T-cell (primary cell): Measurements from ENCODE around the gene SLC9A5. TPM values are rescaled to one million over a fixed set of nuclear protein-coding genes. Genes with fewer than 3 reads are reported as not detected.

Source experiments
- ATAC-seq, 4 experiments: fragments of 200-7000 bp in 3 of 4; fragments of 150-1000 bp in 1 of 4; cut with Tn5 transposase; replicated peaks in 1 of 4; 1 replicate in 3 of 4; 2 replicates in 1 of 4; pipeline ENCODE4 v1.10.0; 2021; ENCODE audit warnings: moderate library complexity in 3 of 4, mild to moderate bottlenecking in 2 of 4, moderate number of reproducible peaks in 1 of 4
- CTCF ChIA-PET, 2 donors: fragments of 300-600 bp; sonication (Branson Sonifier 250); formaldehyde crosslinking; loops; one replicate each; lab custom pipeline; 2022; ENCODE audit warnings: antibody characterized with exemption in 2 of 2; lab: Charles Lee
- POLR2A ChIA-PET, 2 donors: fragments of 300-600 bp; sonication (Branson Sonifier 250); formaldehyde crosslinking; loops; one replicate each; lab custom pipeline; 2022; ENCODE audit warnings: antibody characterized with exemption in 2 of 2; lab: Charles Lee
- DNase-seq, 35 experiments: peaks; one replicate each; pipeline versions ENCODE4 v3.0.0 to v3.0.0-alpha.2; 2013 to 2023
- H3K27ac ChIP-seq: one replicate; pipeline ENCODE4 v1.5.1; 2013; ENCODE audit warnings: low read length
- H3K27me3 ChIP-seq, 2 experiments: replicated peaks in 1 of 2; 1 replicate in 1 of 2; 2 replicates in 1 of 2; pipeline versions ENCODE4 v1.6.1 to v1.7.0; 2013; ENCODE audit warnings: low read length in 1 of 2, mixed read lengths in 1 of 2; ENCODE audit not compliant: control insufficient read depth in 2 of 2, insufficient read depth in 2 of 2; ENCODE audit errors: extremely low read depth in 1 of 2
- H3K36me3 ChIP-seq, 2 donors: 1 replicate in 1 of 2; 2 replicates in 1 of 2; pipeline versions ENCODE4 v1.6.1 to v1.7.0; 2013; ENCODE audit warnings: low read length in 1 of 2; ENCODE audit not compliant: control insufficient read depth in 2 of 2, insufficient read depth in 1 of 2; ENCODE audit errors: extremely low read depth in 1 of 2
- H3K4me1 ChIP-seq, 2 experiments: 1 replicate in 1 of 2; 2 replicates in 1 of 2; pipeline versions ENCODE4 v1.6.1 to v1.7.0; 2013; ENCODE audit warnings: low read length in 2 of 2, mixed read lengths in 1 of 2; ENCODE audit not compliant: insufficient read depth in 2 of 2, control insufficient read depth in 1 of 2; ENCODE audit errors: extremely low read depth in 1 of 2
- H3K4me3 ChIP-seq, 2 donors: 1 replicate in 1 of 2; 2 replicates in 1 of 2; pipeline versions ENCODE4 v1.5.1 to v1.7.0; 2013; ENCODE audit warnings: mild to moderate bottlenecking in 2 of 2, low read length in 1 of 2, moderate library complexity in 1 of 2; ENCODE audit not compliant: control insufficient read depth in 1 of 2; ENCODE audit errors: extremely low read depth in 1 of 2
- H3K9me3 ChIP-seq: 2 replicates; pipeline ENCODE4 v1.7.0; 2013
- H3K27ac Mint-ChIP-seq, 2 donors: one replicate each; pipeline ENCODE4 v1.8.0; 2020 to 2021; ENCODE audit warnings: mild to moderate bottlenecking in 2 of 2, mixed read lengths in 2 of 2
- H3K27me3 Mint-ChIP-seq, 2 donors: one replicate each; pipeline ENCODE4 v1.8.0; 2021 to 2022; ENCODE audit warnings: mixed read lengths in 2 of 2
- H3K36me3 Mint-ChIP-seq: one replicate; pipeline ENCODE4 v1.8.0; 2021; ENCODE audit warnings: mixed read lengths
- H3K4me1 Mint-ChIP-seq, 3 donors: one replicate each; pipeline ENCODE4 v1.8.0; 2020 to 2022; ENCODE audit warnings: mixed read lengths in 3 of 3, mild to moderate bottlenecking in 1 of 3
- H3K4me3 Mint-ChIP-seq, 3 donors: one replicate each; pipeline ENCODE4 v1.8.0; 2020 to 2022; ENCODE audit warnings: mild to moderate bottlenecking in 3 of 3, mixed read lengths in 3 of 3, moderate library complexity in 3 of 3
- H3K9me3 Mint-ChIP-seq, 3 donors: one replicate each; pipeline ENCODE4 v1.8.0; 2020 to 2022; ENCODE audit warnings: mixed read lengths in 3 of 3
- whole genome bisulfite sequencing: methylation state at CpG from one replicate; pipeline ENCODE4 v1.1.5; 2013; ENCODE audit warnings: missing lambda C conversion rate; ENCODE audit not compliant: insufficient coverage; 5-methylcytosine and 5-hydroxymethylcytosine counted together
- total RNA-seq, 35 experiments: library from RNA in 6 of 35; stranded (reverse) in 6 of 35; fragments of 120-200 nt in 1 of 35; gene quantifications; one replicate each; pipeline versions ENCODE4 v1.2.1 to v1.2.4 and lab custom pipeline; 2013 to 2026

SLC9A5 gene
- 1 to 10 TPM; 1.4 to 2.3 (median 2.2) TPM for total RNA-seq
- total RNA-seq (2013): 0.57 TPM
- 1.8 to 6.7 (median 2.8) reads per million in 29 experiments for total RNA-seq (lab: John Stamatoyannopoulos, UW)

DNA sequence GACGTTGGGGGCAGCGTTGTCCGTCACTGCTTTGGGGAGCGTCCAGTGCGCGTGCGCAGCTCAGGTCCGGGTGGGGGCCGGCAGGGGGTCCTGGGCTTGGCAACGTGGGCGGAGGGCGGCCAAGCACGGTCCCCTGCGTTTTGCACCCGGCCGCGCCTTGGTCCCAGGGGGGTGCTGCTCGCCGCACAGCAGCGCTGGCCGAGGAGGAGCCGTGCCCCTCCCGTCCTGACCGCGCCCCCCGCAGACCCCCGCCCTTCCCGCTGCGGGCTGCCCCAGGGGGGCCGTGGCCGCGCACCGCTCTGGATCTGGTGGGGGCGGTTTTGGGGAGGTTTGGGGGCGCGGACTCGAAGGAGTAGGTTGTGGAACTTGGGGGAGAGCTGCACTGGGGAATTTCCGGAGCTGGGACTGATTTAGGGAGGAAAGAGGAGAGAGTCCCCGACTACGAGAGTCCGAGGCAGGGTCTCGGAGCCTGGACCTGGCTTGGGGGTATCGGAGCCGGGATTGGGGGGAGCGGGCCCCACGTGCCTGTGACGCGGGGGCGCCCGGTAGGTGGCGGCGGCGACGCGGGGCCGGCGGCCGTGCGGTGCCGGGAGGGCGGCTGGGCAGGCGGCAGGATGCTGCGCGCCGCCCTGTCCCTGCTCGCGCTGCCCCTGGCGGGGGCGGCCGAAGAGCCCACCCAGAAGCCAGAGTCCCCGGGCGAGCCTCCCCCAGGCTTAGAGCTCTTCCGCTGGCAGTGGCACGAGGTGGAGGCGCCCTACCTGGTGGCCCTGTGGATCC lies at the start of gene SLC9A5:
Gene SLC9A5, plus strand, starts transcription at position 579 of the 777 bp plus-strand sequence. Its CDS starts 36 bp downstream, at position 615.
- H3K4me3 Mint-ChIP-seq: peak within 1 kb of the TSS; percentile 83 to 93 (median 88)
- Histone ChIP-seq H3K4me1 (peaks cover 24 to 61% of the 10 kb centered on the region in 2 experiments), H3K27ac (no peak within 1 kb of the TSS), H3K27me3 (peaks cover 10 to 23% of the 10 kb centered on the region in 2 experiments), H3K4me3 (peak within 1 kb of the TSS; percentile 75 to 76), H3K36me3 (no peaks in the 10 kb centered on the region), H3K9me3 (no peaks in the 10 kb centered on the region)
- WGBS: under 1% methylated on average over 72 of the region's 75 CpGs
- ATAC-seq: no peak
- ChIA-PET CTCF (interaction anchor here in 1 of 2 donors (2.5 kb wide), 1 partner anchor 22 kb away, joined by 12 read pairs; the partner anchor contains the start of gene TMEM208), POLR2A (no interaction called here)
- no peaks in the 10 kb centered on the region for H3K9me3 Mint-ChIP-seq
- H3K4me1 Mint-ChIP-seq: peaks cover 40 to 45% (median 41%) of the 10 kb centered on the region in 3 donors
- H3K27ac Mint-ChIP-seq: peak within 1 kb of the TSS; percentile 81
- peaks cover 0 to 9% of the 10 kb centered on the region in 2 donors for H3K27me3 Mint-ChIP-seq
- no peaks in the 10 kb centered on the region for H3K36me3 Mint-ChIP-seq
- DNase-seq: peak in 5 of 35 experiments; percentile 9 to 54 (median 19)

- no peaks in the 10 kb centered on the region for H3K9me3 Mint-ChIP-seq
- ChIA-PET POLR2A (no interaction called here), CTCF (no interaction called here)
- peaks cover 20% of the 10 kb centered on the region for H3K36me3 Mint-ChIP-seq
- ATAC-seq (peak in 1 of 4 experiments; percentile 33), DNase-seq (no peak)
- peaks cover 17 to 29% (median 17%) of the 10 kb centered on the region in 3 donors for H3K4me1 Mint-ChIP-seq
- peaks cover 31 to 75% of the 10 kb centered on the region in 2 donors for H3K36me3 ChIP-seq
- H3K27me3 ChIP-seq: no peaks in the 10 kb centered on the region
- H3K27me3 Mint-ChIP-seq: no peaks in the 10 kb centered on the region
- WGBS: 97% methylated on average over 33 of the region's 61 CpGs
- peak within 1 kb of the TSS in 1 of 2 donors; percentile 31 for H3K27ac Mint-ChIP-seq
- H3K4me3 Mint-ChIP-seq: no peak within 1 kb of the TSS
- H3K4me3 ChIP-seq: no peak within 1 kb of the TSS
- H3K4me1 ChIP-seq: peaks cover 0 to 27% of the 10 kb centered on the region in 2 experiments
- H3K9me3 ChIP-seq: no peaks in the 10 kb centered on the region
- H3K27ac ChIP-seq: no peak within 1 kb of the TSS
Measured at GRCh38 chr16:67199011-67199807, 49.6 kb upstream of the SLC9A5 start, which contains the start of gene ELMO3. Gene ELMO3, plus strand, starts transcription at chr16:67199131. Its CDS starts 196 bp downstream, at chr16:67199327.

GRCh38 chr16:67199808-67200198 lies 49.0 kb upstream of the SLC9A5 start:
- POLR2A ChIA-PET: no interaction called here
- H3K27me3 ChIP-seq: no peaks in the 10 kb centered on the region
- peaks cover 30 to 69% of the 10 kb centered on the region in 2 donors for H3K36me3 ChIP-seq
- DNase-seq: no peak
- no peak overlapping the region for H3K4me3 Mint-ChIP-seq
- no peak overlapping the region for H3K27ac ChIP-seq
- peaks cover 0 to 21% of the 10 kb centered on the region in 2 experiments for H3K4me1 ChIP-seq
- no peaks in the 10 kb centered on the region for H3K9me3 ChIP-seq
- H3K36me3 Mint-ChIP-seq: peaks cover 20% of the 10 kb centered on the region
- ATAC-seq: no peak
- H3K4me3 ChIP-seq: no peak overlapping the region
- whole genome bisulfite sequencing: 92% methylated on average over 20 of the region's 22 CpGs
- no peak overlapping the region for H3K27ac Mint-ChIP-seq
- no peaks in the 10 kb centered on the region for H3K9me3 Mint-ChIP-seq
- H3K27me3 Mint-ChIP-seq: no peaks in the 10 kb centered on the region
- H3K4me1 Mint-ChIP-seq: peaks cover 14 to 24% (median 16%) of the 10 kb centered on the region in 3 donors
- CTCF ChIA-PET: no interaction called here

GRCh38 chr16:67200491-67200890 lies 48.3 kb upstream of the SLC9A5 start:
- 94% methylated on average over 8 of the region's 8 CpGs for WGBS
- CTCF ChIA-PET: no interaction called here
- POLR2A ChIA-PET: no interaction called here

GRCh38 chr16:67201411-67202345 lies 47.1 kb upstream of the SLC9A5 start:
- Histone ChIP-seq H3K36me3 (peaks cover 30 to 50% of the 10 kb centered on the region in 2 donors), H3K27ac (no peak overlapping the region), H3K4me3 (no peak overlapping the region), H3K4me1 (peaks cover 0 to 8% of the 10 kb centered on the region in 2 experiments), H3K27me3 (no peaks in the 10 kb centered on the region), H3K9me3 (no peaks in the 10 kb centered on the region)
- POLR2A ChIA-PET: no interaction called here
- Mint-ChIP-seq H3K27me3 (no peaks in the 10 kb centered on the region), H3K36me3 (peaks cover 7% of the 10 kb centered on the region), H3K27ac (no peak overlapping the region), H3K9me3 (no peaks in the 10 kb centered on the region), H3K4me1 (peaks cover 4 to 13% (median 7%) of the 10 kb centered on the region in 3 donors), H3K4me3 (no peak overlapping the region)
- CTCF ChIA-PET: interaction anchor here (0.5 to 1.0 kb wide), 3 partner anchors 238 to 379 kb away, joined by 3 to 4 read pairs (median 3); no protein-coding TSS in a partner anchor
- DNase-seq (no peak), ATAC-seq (no peak)
- WGBS: 94% methylated on average over 20 of the region's 40 CpGs

More at GRCh38 chr16:67200491-67200890, 48.3 kb upstream of the SLC9A5 start:
- Histone ChIP-seq H3K4me1 (peaks cover 0 to 15% of the 10 kb centered on the region in 2 experiments), H3K4me3 (no peak overlapping the region), H3K27ac (no peak overlapping the region), H3K9me3 (no peaks in the 10 kb centered on the region), H3K36me3 (peaks cover 27 to 62% of the 10 kb centered on the region in 2 donors), H3K27me3 (no peaks in the 10 kb centered on the region)
- H3K27me3 Mint-ChIP-seq: no peaks in the 10 kb centered on the region
- ATAC-seq: no peak
- H3K9me3 Mint-ChIP-seq: no peaks in the 10 kb centered on the region
- H3K27ac Mint-ChIP-seq: no peak overlapping the region
- DNase-seq: no peak
- peaks cover 19% of the 10 kb centered on the region for H3K36me3 Mint-ChIP-seq
- peaks cover 13 to 18% (median 16%) of the 10 kb centered on the region in 3 donors for H3K4me1 Mint-ChIP-seq
- H3K4me3 Mint-ChIP-seq: no peak overlapping the region
